Adrenal gland (tissue), 5 donors: ENCODE data around the gene ROR2.

Source experiments
- POLR2A ChIP-seq, 2 donors: fragments of 450-650 bp; IDR thresholded peaks; one replicate each; pipeline ENCODE4 v1.6.1; 2017; ENCODE audit warnings: antibody characterized with exemption in 2 of 2, mild to moderate bottlenecking in 2 of 2, moderate library complexity in 1 of 2
- TF ChIP-seq, protein P1 (sequence below), 6 experiments: fragments of 450-650 bp in 4 of 6; fragments of 200-600 bp in 2 of 6; sonication (generic) in 1 of 6; IDR thresholded peaks; 1 replicate in 5 of 6; 2 replicates in 1 of 6; pipeline versions ENCODE4 v1.5.1 to v1.8.0; 2016 to 2021; ENCODE audit warnings: antibody characterized with exemption in 6 of 6, mild to moderate bottlenecking in 2 of 6, moderate library complexity in 1 of 6
- donor health status: DM: no; HTN: no; CAD: no.

DNA sequence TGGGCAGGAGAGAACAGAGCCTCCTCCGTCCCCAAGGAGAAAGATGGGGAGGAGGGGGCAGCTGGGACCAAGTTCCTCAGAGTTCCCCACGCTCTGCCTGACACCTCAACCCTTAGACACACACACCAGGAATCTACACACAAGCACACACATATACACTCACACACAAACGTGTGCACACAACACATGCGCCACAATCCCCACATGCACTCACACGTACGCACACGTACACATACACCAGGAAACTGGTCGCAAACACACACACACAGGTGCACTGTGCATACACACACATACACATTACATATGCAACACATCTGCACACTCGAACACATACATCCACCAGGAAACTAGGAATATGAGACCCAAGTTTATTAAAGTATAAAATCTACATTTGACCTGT, 50.4 kb downstream of the ROR2 start:
- no peak for TF ChIP-seq POLR2A (IDR thresholded peaks at IDR 0.05)
- TF ChIP-seq, protein P1, sequence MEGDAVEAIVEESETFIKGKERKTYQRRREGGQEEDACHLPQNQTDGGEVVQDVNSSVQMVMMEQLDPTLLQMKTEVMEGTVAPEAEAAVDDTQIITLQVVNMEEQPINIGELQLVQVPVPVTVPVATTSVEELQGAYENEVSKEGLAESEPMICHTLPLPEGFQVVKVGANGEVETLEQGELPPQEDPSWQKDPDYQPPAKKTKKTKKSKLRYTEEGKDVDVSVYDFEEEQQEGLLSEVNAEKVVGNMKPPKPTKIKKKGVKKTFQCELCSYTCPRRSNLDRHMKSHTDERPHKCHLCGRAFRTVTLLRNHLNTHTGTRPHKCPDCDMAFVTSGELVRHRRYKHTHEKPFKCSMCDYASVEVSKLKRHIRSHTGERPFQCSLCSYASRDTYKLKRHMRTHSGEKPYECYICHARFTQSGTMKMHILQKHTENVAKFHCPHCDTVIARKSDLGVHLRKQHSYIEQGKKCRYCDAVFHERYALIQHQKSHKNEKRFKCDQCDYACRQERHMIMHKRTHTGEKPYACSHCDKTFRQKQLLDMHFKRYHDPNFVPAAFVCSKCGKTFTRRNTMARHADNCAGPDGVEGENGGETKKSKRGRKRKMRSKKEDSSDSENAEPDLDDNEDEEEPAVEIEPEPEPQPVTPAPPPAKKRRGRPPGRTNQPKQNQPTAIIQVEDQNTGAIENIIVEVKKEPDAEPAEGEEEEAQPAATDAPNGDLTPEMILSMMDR (IDR thresholded peaks at IDR 0.05) = no peak
